Spleen (tissue), 11 donors: ENCODE data around the gene GPR183. TPM values are rescaled to one million over a fixed set of nuclear protein-coding genes. Genes with fewer than 3 reads are reported as not detected.

Source experiments
- DNase-seq: peaks from one replicate; pipeline ENCODE4 v3.0.0-alpha.2; 2020
- H3K27ac ChIP-seq, 8 donors: fragments of 200-600 bp; sonication (generic) in 7 of 8; 1 replicate in 4 of 8; 2 replicates in 4 of 8; pipeline versions ENCODE4 v1.5.0 to v1.8.0; 2016 to 2021; ENCODE audit warnings: inconsistent platforms in 4 of 8, mild to moderate bottlenecking in 4 of 8, moderate library complexity in 1 of 8
- H3K27me3 ChIP-seq, 7 donors: fragments of 200-600 bp; sonication (generic) in 6 of 7; replicated peaks in 1 of 7; 1 replicate in 4 of 7; 2 replicates in 3 of 7; pipeline versions ENCODE4 v1.5.0 to v1.8.0; 2016 to 2021; ENCODE audit warnings: inconsistent platforms in 3 of 7, mild to moderate bottlenecking in 1 of 7
- H3K36me3 ChIP-seq, 6 donors: fragments of 200-600 bp; sonication (generic) in 5 of 6; 1 replicate in 4 of 6; 2 replicates in 2 of 6; pipeline versions ENCODE4 v1.5.0 to v1.8.0; 2016 to 2021; ENCODE audit warnings: inconsistent platforms in 2 of 6
- H3K4me1 ChIP-seq, 6 donors: fragments of 200-600 bp; sonication (generic) in 5 of 6; 1 replicate in 3 of 6; 2 replicates in 3 of 6; pipeline versions ENCODE4 v1.5.0 to v1.8.0; 2016 to 2021; ENCODE audit warnings: inconsistent platforms in 3 of 6
- H3K4me3 ChIP-seq, 8 donors: fragments of 200-600 bp; sonication (generic) in 7 of 8; 1 replicate in 4 of 8; 2 replicates in 4 of 8; pipeline versions ENCODE4 v1.5.0 to v1.8.0; 2016 to 2021; ENCODE audit warnings: inconsistent platforms in 4 of 8, mild to moderate bottlenecking in 4 of 8, moderate library complexity in 2 of 8
- H3K9me3 ChIP-seq, 8 donors: fragments of 200-600 bp; sonication (generic) in 7 of 8; 1 replicate in 4 of 8; 2 replicates in 4 of 8; pipeline versions ENCODE4 v1.5.0 to v1.8.0; 2016 to 2021; ENCODE audit warnings: inconsistent platforms in 4 of 8
- CTCF ChIP-seq, 11 experiments: fragments of 200-600 bp in 7 of 11; fragments of 450-650 bp in 4 of 11; sonication (generic) in 4 of 11; IDR thresholded peaks in 8 of 11; conservative IDR thresholded peaks in 3 of 11; 1 replicate in 7 of 11; 2 replicates in 4 of 11; pipeline versions ENCODE4 v1.4.0 to v1.8.0; 2016 to 2021; ENCODE audit warnings: antibody characterized with exemption in 11 of 11, inconsistent platforms in 4 of 11, mild to moderate bottlenecking in 1 of 11
- POLR2A ChIP-seq, 3 donors: fragments of 450-650 bp; IDR thresholded peaks; one replicate each; pipeline ENCODE4 v1.5.1; 2017; ENCODE audit warnings: antibody characterized with exemption in 3 of 3, mild to moderate bottlenecking in 1 of 3
- POLR2AphosphoS5 ChIP-seq, 3 donors: sonication (generic); formaldehyde crosslinking; IDR thresholded peaks; one replicate each; pipeline ENCODE4 v1.5.1; 2017; ENCODE audit warnings: antibody characterized with exemption in 3 of 3
- WGBS, 5 donors: extraction: QIAGEN DNeasy Blood & Tissue Kit in 3 of 5; methylation state at CpG; one replicate each; pipeline versions ENCODE4 v1.1.5 to v1.1.7; 2013 to 2018; 5-methylcytosine and 5-hydroxymethylcytosine counted together
- intact Hi-C: fragments of 100-400 bp; cut with DNase I; formaldehyde crosslinking; loops from one replicate; pipeline ENCODE4 v1.15.0; 2023; ENCODE audit warnings: low total_unique reads
- polyA plus RNA-seq, 3 donors: library from polyadenylated mRNA; stranded (reverse); fragments of 200-250 nt; gene quantifications; one replicate each; pipeline ENCODE4 v1.2.1, GENCODE V29; 2013
- total RNA-seq, 7 donors: library from RNA; depleted of rRNA in 3 of 7; stranded (reverse); fragments of >200 nt in 3 of 7; fragmentation: NEBNext Ultra II Directional in 4 of 7; extraction: Animal tissue kit (Norgen Biotek cat#: 25700) in 4 of 7; gene quantifications; one replicate each; pipeline versions ENCODE4 v1.1.0 to v1.2.1, GENCODE V29; 2016 to 2021
- donor health status: healthy with polysubstance abuse.
- donor health status: DM: no; HTN: no; CAD: no; lungs with moderate emphysema.
- donor health status: DM: no; HTN: no; CAD: no.
- donor health status: Bipolar disorder and iron deficiency.
- donor health status: healthy.
- donor health status: DM: no; HTN: no; CAD: no.
- donor health status: DM: yes; HTN: yes; CAD: no.

The GPR183 gene
- total and polyA plus RNA-seq, 10 donors = 29.1 to 83.6 (median 56.6) TPM

DNA sequence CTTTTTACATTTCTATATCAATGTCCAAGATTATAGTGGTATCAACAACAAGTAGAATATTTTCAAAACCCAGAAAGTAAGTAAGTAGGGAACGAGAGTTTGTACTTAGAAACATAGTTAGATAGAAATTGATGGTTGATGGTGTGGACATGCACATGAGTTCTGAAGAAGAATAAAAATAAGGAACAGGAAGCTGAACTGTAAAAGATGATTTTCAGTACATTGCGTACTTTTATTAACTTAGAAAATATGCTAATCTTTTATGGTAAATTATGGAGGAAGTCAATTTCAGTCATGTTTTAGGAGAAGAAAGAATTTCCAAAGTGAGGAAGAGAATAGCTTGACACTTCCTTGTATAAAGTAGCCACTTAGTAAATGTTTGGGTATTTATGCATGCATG lies 36.7 kb downstream of the GPR183 start:
- Histone ChIP-seq H3K4me1 (peaks cover 0 to 77% (median 54%) of the 10 kb centered on the region in 6 donors), H3K9me3 (peaks cover 0 to 9% (median 7%) of the 10 kb centered on the region in 8 donors), H3K4me3 (no peak overlapping the region), H3K27me3 (no peaks in the 10 kb centered on the region), H3K36me3 (peaks cover 0 to 16% (median 8%) of the 10 kb centered on the region in 6 donors), H3K27ac (peak overlapping the region; percentile 17 to 89 (median 78))
- DNase-seq = no peak
- WGBS, 5 donors = 41 to 54% (median 51%) methylated on average over 2 of the region's 2 CpGs
- intact Hi-C loops = loop anchor here (5.0 to 10.0 kb wide), 3 partner anchors 114 to 234 kb away; partner anchors contain the start of gene TM9SF2
- TF ChIP-seq CTCF (IDR thresholded peaks at IDR 0.05 in 8 of 11, conservative IDR thresholded peaks at IDR 0.05 in 3 of 11) = no peak
- no peak for TF ChIP-seq POLR2A (IDR thresholded peaks at IDR 0.05)
- no peak for TF ChIP-seq POLR2AphosphoS5 (IDR thresholded peaks at IDR 0.05)

DNA sequence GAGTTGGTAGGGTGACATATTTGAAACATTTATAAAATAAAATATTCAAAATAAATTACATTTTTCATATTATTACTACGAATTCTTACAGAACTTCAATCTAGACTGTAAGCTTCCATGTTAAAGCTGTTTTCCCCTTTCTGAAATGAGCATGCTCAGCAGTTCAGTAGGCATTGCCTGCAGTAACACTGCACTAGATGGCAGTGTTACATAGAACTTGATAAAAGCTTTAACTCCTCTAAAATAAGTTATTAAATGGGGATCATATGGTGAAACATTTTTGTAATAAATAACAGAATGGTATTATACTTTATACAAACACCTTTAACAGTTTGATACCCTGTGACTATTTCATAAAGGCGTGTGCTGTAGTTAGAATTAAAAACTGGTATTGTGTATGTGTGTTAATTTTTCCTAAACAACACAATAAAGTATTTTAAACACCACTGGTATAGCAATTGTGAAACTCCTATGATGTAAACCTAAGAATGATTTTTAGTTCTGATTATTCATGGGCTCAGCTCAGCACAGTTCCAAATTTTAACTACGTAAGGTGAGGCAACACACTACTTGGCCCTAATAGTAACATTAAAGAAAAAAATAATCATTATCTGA lies 37.5 kb downstream of the GPR183 start:
- intact Hi-C loops = loop anchor here (5.0 to 10.0 kb wide), 5 partner anchors 72 to 235 kb away; partner anchors contain the start of gene TM9SF2
- WGBS, 5 donors = 39 to 61% (median 53%) methylated on average over 3 of the region's 3 CpGs
- H3K27me3 ChIP-seq = no peaks in the 10 kb centered on the region
- H3K27ac ChIP-seq = peak overlapping the region in 7 of 8 donors; percentile 63 to 89 (median 79)
- DNase-seq = no peak
- H3K4me1 ChIP-seq = peaks cover 0 to 77% (median 54%) of the 10 kb centered on the region in 6 donors
- H3K9me3 ChIP-seq = peaks cover 0 to 9% (median 7%) of the 10 kb centered on the region in 8 donors
- peak; percentile 65 to 91 (median 82) for TF ChIP-seq CTCF (IDR thresholded peaks at IDR 0.05 in 8 of 11, conservative IDR thresholded peaks at IDR 0.05 in 3 of 11)
- TF ChIP-seq POLR2AphosphoS5 (IDR thresholded peaks at IDR 0.05) = no peak
- H3K36me3 ChIP-seq = peaks cover 0 to 16% (median 8%) of the 10 kb centered on the region in 6 donors
- no peak overlapping the region for H3K4me3 ChIP-seq

DNA sequence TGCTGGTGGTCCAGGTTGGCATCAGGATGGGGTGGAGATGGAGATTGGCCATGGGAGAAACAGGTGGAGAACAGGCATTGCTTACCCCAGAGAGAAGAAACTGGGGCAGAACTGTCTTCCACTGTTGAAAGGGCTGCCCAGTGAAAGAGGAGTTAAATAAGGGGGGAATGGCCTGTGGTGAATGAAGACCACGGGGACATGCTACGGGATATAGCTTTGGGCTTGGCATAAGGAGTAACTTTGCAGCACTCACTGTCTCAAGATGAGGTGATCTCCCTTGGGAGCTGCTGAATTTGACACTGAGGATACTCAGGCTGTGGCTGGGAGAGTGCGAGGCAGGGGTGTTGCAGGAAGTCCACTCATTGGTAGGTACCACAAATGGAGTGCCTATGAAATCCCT lies 38.4 kb downstream of the GPR183 start:
- TF ChIP-seq POLR2A (IDR thresholded peaks at IDR 0.05) = no peak
- no peak for TF ChIP-seq CTCF (IDR thresholded peaks at IDR 0.05 in 8 of 11, conservative IDR thresholded peaks at IDR 0.05 in 3 of 11)
- TF ChIP-seq POLR2AphosphoS5 (IDR thresholded peaks at IDR 0.05) = no peak
- H3K27me3 ChIP-seq = no peaks in the 10 kb centered on the region
- peaks cover 0 to 9% (median 7%) of the 10 kb centered on the region in 8 donors for H3K9me3 ChIP-seq
- H3K27ac ChIP-seq = peak overlapping the region in 3 of 8 donors; percentile 79 to 89 (median 82)
- no peak for DNase-seq
- peaks cover 0 to 16% (median 8%) of the 10 kb centered on the region in 6 donors for H3K36me3 ChIP-seq
- WGBS, 5 donors = 84 to 92% (median 86%) methylated on average over 3 of the region's 3 CpGs
- intact Hi-C loops = loop anchor here (5.0 kb wide), 2 partner anchors 72 to 92 kb away; no protein-coding TSS in a partner anchor
- no peak overlapping the region for H3K4me3 ChIP-seq
- peaks cover 8 to 77% (median 56%) of the 10 kb centered on the region in 6 donors for H3K4me1 ChIP-seq

GRCh38 chr13:99267927-99268326 lies 39.3 kb downstream of the GPR183 start:
- Histone ChIP-seq H3K27ac (no peak overlapping the region), H3K4me1 (peaks cover 8 to 78% (median 61%) of the 10 kb centered on the region in 6 donors), H3K9me3 (peaks cover 0 to 9% (median 7%) of the 10 kb centered on the region in 8 donors), H3K36me3 (peaks cover 0 to 16% (median 8%) of the 10 kb centered on the region in 6 donors), H3K27me3 (no peaks in the 10 kb centered on the region), H3K4me3 (no peak overlapping the region)
- no peak for DNase-seq
- intact Hi-C loops = loop anchor here (5.0 kb wide), 2 partner anchors 71 to 91 kb away; no protein-coding TSS in a partner anchor
- TF ChIP-seq POLR2AphosphoS5 (IDR thresholded peaks at IDR 0.05) = no peak
- TF ChIP-seq CTCF (IDR thresholded peaks at IDR 0.05 in 8 of 11, conservative IDR thresholded peaks at IDR 0.05 in 3 of 11) = no peak
- TF ChIP-seq POLR2A (IDR thresholded peaks at IDR 0.05) = no peak
- WGBS, 5 donors = 88 to 96% (median 92%) methylated on average over 4 of the region's 4 CpGs
